Neural progenitor cell (in vitro differentiated cells): ENCODE measurements around the gene TNNI3. TPM values are rescaled to one million over a fixed set of nuclear protein-coding genes. Genes with fewer than 3 reads are reported as not detected.

Experiments
- DNase-seq: peaks from one replicate; pipeline ENCODE4 v3.0.0-alpha.2; 2016; ENCODE audit warnings: low spot score
- H2AFZ ChIP-seq: fragments of 200-600 bp; sonication (generic); replicated peaks from 2 replicates; pipeline ENCODE4 v1.6.1; 2016; ENCODE audit warnings: antibody characterized with exemption
- H3F3A ChIP-seq: fragments of 200-600 bp; sonication (generic); 2 replicates; pipeline ENCODE4 v1.6.1; 2016; ENCODE audit warnings: antibody characterized with exemption, low read depth
- H3K27ac ChIP-seq: fragments of 200-600 bp; sonication (generic); 2 replicates; pipeline ENCODE4 v1.5.1; 2016; ENCODE audit warnings: mild to moderate bottlenecking
- H3K27me3 ChIP-seq: fragments of 200-600 bp; sonication (generic); 2 replicates; pipeline ENCODE4 v1.6.1; 2016; ENCODE audit warnings: mild to moderate bottlenecking, moderate library complexity
- H3K36me3 ChIP-seq: fragments of 200-600 bp; sonication (generic); 2 replicates; pipeline ENCODE4 v1.5.1; 2016
- H3K4me1 ChIP-seq: fragments of 200-600 bp; sonication (generic); 2 replicates; pipeline ENCODE4 v1.6.1; 2016; ENCODE audit warnings: mixed run types
- H3K4me2 ChIP-seq: fragments of 200-600 bp; sonication (generic); 2 replicates; pipeline ENCODE4 v1.6.1; 2016
- H3K4me3 ChIP-seq: fragments of 200-600 bp; sonication (generic); 2 replicates; pipeline ENCODE4 v1.5.1; 2016
- H3K79me2 ChIP-seq: fragments of 200-600 bp; sonication (generic); 2 replicates; pipeline ENCODE4 v1.6.1; 2016; ENCODE audit warnings: low read depth
- H3K9ac ChIP-seq: fragments of 200-600 bp; sonication (generic); 2 replicates; pipeline ENCODE4 v1.6.1; 2016
- H3K9me3 ChIP-seq: fragments of 200-600 bp; sonication (generic); 2 replicates; pipeline ENCODE4 v1.5.1; 2016; ENCODE audit warnings: low read depth
- H4K20me1 ChIP-seq: fragments of 200-600 bp; sonication (generic); 2 replicates; pipeline ENCODE4 v1.6.1; 2016; ENCODE audit warnings: low read depth
- H3K27ac Mint-ChIP-seq: 3 replicates; pipeline ENCODE4 v1.8.0; 2021; ENCODE audit warnings: mixed read lengths
- H3K27me3 Mint-ChIP-seq: 2 replicates; pipeline ENCODE4 v1.8.0; 2022; ENCODE audit warnings: low read depth, mild to moderate bottlenecking, inconsistent platforms, moderate library complexity, mixed read lengths; ENCODE audit not compliant: insufficient read depth
- H3K36me3 Mint-ChIP-seq: 3 replicates; pipeline ENCODE4 v1.8.0; 2021; ENCODE audit warnings: mixed read lengths
- H3K4me1 Mint-ChIP-seq: 3 replicates; pipeline ENCODE4 v1.8.0; 2021; ENCODE audit warnings: mixed read lengths
- H3K4me3 Mint-ChIP-seq: 3 replicates; pipeline ENCODE4 v1.8.0; 2021; ENCODE audit warnings: mild to moderate bottlenecking, moderate library complexity, mixed read lengths
- H3K9me3 Mint-ChIP-seq: 3 replicates; pipeline ENCODE4 v1.8.0; 2020; ENCODE audit warnings: mixed read lengths
- EZH2 ChIP-seq: fragments of 200-600 bp; sonication (generic); IDR thresholded peaks from 2 replicates; pipeline ENCODE4 v1.6.1; 2017; ENCODE audit warnings: antibody characterized with exemption, mild to moderate bottlenecking, moderate library complexity
- EZH2phosphoT487 ChIP-seq: fragments of 200-600 bp; sonication (generic); IDR thresholded peaks from 2 replicates; pipeline ENCODE4 v1.6.1; 2017; ENCODE audit warnings: antibody characterized with exemption
- total RNA-seq: library from RNA; depleted of rRNA; stranded (reverse); fragments of >200 nt; gene quantifications from 2 replicates; pipeline ENCODE4 v1.2.3, GENCODE V29; 2015; ENCODE audit warnings: low replicate concordance
- TF ChIP-seq, protein P1 (sequence below): fragments of 200-600 bp; sonication (generic); IDR thresholded peaks from 2 replicates; pipeline ENCODE4 v1.5.1; 2017; ENCODE audit warnings: antibody characterized with exemption, mild to moderate bottlenecking

Gene TNNI3
- total RNA-seq, 1 donor from 2014 or later: 22.2 TPM

DNA sequence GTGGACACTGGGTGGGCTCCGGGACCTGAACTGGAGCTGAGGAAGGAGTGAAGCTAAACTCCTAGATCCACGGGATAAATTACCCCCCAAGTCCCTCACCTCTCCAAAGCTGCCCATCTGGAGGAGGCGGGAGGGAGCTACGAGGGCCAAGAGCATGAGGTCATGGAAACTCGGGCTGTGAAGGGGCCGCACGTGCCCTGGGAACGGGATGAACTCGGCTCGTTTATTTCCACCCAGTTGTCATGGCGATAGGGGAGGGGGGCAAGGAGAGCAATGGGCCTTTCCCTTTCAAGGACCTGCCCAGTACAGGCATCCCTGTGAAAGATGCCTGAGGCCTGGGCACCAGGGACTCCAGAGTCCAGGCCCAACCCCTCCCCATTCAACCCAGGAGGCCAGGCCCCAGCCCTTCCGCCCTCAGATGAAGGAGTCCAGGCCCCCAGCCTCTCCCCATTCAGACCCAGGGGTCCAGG is 43.9 kb downstream of the TNNI3 start:
- Mint-ChIP-seq H3K27ac (peak overlapping the region; percentile 86), H3K9me3 (no peaks in the 10 kb centered on the region), H3K4me1 (peaks cover 41% of the 10 kb centered on the region), H3K36me3 (peaks cover 8% of the 10 kb centered on the region), H3K27me3 (peaks cover 9% of the 10 kb centered on the region), H3K4me3 (peak overlapping the region; percentile 74)
- peak; percentile 82 for DNase-seq
- Histone ChIP-seq H3K4me1 (peaks cover 5% of the 10 kb centered on the region), H3K36me3 (no peaks in the 10 kb centered on the region), H2AFZ (no peak overlapping the region), H3K27me3 (no peaks in the 10 kb centered on the region), H3K9ac (no peak overlapping the region), H3K9me3 (no peaks in the 10 kb centered on the region), H3K27ac (no peak overlapping the region), H3K79me2 (peaks cover 56% of the 10 kb centered on the region), H3K4me2 (no peak overlapping the region), H3K4me3 (no peak overlapping the region), H3F3A (peaks cover 13% of the 10 kb centered on the region), H4K20me1 (peaks cover 71% of the 10 kb centered on the region)
- TF ChIP-seq, protein P1, sequence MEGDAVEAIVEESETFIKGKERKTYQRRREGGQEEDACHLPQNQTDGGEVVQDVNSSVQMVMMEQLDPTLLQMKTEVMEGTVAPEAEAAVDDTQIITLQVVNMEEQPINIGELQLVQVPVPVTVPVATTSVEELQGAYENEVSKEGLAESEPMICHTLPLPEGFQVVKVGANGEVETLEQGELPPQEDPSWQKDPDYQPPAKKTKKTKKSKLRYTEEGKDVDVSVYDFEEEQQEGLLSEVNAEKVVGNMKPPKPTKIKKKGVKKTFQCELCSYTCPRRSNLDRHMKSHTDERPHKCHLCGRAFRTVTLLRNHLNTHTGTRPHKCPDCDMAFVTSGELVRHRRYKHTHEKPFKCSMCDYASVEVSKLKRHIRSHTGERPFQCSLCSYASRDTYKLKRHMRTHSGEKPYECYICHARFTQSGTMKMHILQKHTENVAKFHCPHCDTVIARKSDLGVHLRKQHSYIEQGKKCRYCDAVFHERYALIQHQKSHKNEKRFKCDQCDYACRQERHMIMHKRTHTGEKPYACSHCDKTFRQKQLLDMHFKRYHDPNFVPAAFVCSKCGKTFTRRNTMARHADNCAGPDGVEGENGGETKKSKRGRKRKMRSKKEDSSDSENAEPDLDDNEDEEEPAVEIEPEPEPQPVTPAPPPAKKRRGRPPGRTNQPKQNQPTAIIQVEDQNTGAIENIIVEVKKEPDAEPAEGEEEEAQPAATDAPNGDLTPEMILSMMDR: no peak
- TF ChIP-seq EZH2 (no peak), EZH2phosphoT487 (no peak)

DNA sequence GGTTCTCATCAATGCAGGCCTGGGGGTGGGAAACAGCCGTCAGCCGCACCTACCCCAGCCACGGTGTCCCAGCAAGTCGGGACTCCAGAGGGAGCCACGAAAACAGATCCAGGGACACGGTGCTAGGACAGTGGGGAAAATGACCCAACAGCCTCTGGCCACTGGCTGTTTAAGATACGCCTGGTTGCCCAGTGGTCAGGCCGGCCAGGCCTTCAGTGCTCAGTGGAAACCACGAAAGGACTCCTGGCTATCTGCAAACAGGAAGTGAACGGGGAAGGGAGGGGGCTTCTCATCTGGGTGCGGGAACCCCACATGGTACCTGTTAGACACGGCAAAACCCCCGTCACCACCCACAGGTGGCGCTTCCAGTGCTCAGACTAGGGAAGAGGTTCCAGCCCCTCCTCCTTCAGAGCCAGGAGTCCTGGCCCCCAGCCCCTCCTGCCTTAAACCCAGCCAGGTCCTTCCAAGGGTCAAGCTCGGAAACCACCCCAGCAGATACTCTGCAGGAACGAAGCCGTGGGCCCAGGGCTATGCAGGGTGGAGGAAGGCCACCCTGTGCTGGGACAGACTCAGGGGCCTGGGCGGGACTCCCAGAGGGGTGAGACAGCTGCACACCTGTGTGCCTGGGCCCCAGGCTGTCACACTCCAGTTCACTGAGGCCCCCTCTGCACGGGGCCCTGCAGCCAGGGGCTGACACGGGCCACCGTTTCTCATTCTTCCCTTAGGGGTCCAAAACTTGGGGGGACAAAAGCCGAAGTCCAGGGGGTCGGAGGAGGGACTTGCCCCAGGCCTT is 44.6 kb downstream of the TNNI3 start:
- Histone ChIP-seq H3K9me3 (no peaks in the 10 kb centered on the region), H3K79me2 (peaks cover 56% of the 10 kb centered on the region), H3K4me1 (peaks cover 5% of the 10 kb centered on the region), H3K27ac (no peak overlapping the region), H3K9ac (no peak overlapping the region), H3K36me3 (no peaks in the 10 kb centered on the region), H2AFZ (no peak overlapping the region), H4K20me1 (peaks cover 71% of the 10 kb centered on the region), H3K4me2 (no peak overlapping the region), H3F3A (peaks cover 7% of the 10 kb centered on the region), H3K4me3 (no peak overlapping the region), H3K27me3 (no peaks in the 10 kb centered on the region)
- no peak for TF ChIP-seq EZH2
- H3K9me3 Mint-ChIP-seq: no peaks in the 10 kb centered on the region
- H3K4me1 Mint-ChIP-seq: peaks cover 36% of the 10 kb centered on the region
- peak overlapping the region; percentile 74 for H3K4me3 Mint-ChIP-seq
- peaks cover 9% of the 10 kb centered on the region for H3K27me3 Mint-ChIP-seq
- H3K27ac Mint-ChIP-seq: peak overlapping the region; percentile 86
- DNase-seq: no peak
- peaks cover 11% of the 10 kb centered on the region for H3K36me3 Mint-ChIP-seq

DNA sequence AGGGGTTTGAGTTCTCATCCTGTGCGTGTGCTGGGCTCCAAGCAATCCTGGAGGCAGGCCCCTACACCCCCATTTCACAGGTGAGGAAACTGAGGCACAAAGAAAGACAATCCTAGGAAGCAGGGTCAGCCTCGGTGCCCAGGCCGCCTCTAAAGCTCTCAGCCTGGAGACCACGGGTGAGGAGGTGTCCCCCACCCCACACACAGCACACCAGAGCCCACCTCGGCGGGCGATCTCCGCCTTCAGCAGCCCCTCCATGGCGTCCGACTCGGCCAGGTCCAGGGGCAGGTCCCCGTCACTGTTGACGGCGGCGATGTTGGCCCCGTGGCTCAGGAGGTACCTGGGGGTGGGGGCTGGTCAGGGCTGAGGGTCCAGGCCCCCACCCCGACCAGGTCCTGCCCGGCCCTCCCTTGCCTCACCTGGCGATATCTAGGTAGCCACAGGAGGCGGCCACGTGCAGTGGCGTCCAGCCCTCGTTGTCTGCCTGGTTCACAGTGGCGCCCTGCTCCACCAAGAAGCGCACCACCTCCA is 45.2 kb downstream of the TNNI3 start:
- Mint-ChIP-seq H3K4me3 (no peak overlapping the region), H3K27me3 (peaks cover 9% of the 10 kb centered on the region), H3K27ac (no peak overlapping the region), H3K9me3 (no peaks in the 10 kb centered on the region), H3K4me1 (peaks cover 33% of the 10 kb centered on the region), H3K36me3 (peaks cover 11% of the 10 kb centered on the region)
- no peak for TF ChIP-seq EZH2
- TF ChIP-seq EZH2phosphoT487: no peak
- TF ChIP-seq, protein P1: no peak
- Histone ChIP-seq H3K4me2 (no peak overlapping the region), H4K20me1 (peaks cover 71% of the 10 kb centered on the region), H3K36me3 (no peaks in the 10 kb centered on the region), H3K4me1 (peaks cover 5% of the 10 kb centered on the region), H3F3A (peaks cover 7% of the 10 kb centered on the region), H3K4me3 (no peak overlapping the region), H3K27me3 (no peaks in the 10 kb centered on the region), H3K9ac (no peak overlapping the region), H3K27ac (no peak overlapping the region), H3K79me2 (peaks cover 56% of the 10 kb centered on the region), H2AFZ (no peak overlapping the region), H3K9me3 (no peaks in the 10 kb centered on the region)
- DNase-seq: no peak
